Esophagus squamous epithelium (tissue), 4 donors: ENCODE data around the gene ADIPOQ.
A peak's percentile ranks its signal among the peaks of the same experiment; 100 is the strongest.

Source experiments
- POLR2A ChIP-seq, 4 donors: fragments of 450-650 bp; IDR thresholded peaks; one replicate each; pipeline ENCODE4 v1.6.1; 2017; ENCODE audit warnings: antibody characterized with exemption in 4 of 4, mild to moderate bottlenecking in 4 of 4, moderate library complexity in 3 of 4
- TF ChIP-seq, protein P1 (sequence below), 6 experiments: fragments of 450-650 bp in 4 of 6; fragments of 200-600 bp in 2 of 6; sonication (generic) in 2 of 6; IDR thresholded peaks; one replicate each; pipeline ENCODE4 v1.5.1; 2016 to 2019; ENCODE audit warnings: antibody characterized with exemption in 6 of 6, mild to moderate bottlenecking in 4 of 6, moderate library complexity in 4 of 6

DNA sequence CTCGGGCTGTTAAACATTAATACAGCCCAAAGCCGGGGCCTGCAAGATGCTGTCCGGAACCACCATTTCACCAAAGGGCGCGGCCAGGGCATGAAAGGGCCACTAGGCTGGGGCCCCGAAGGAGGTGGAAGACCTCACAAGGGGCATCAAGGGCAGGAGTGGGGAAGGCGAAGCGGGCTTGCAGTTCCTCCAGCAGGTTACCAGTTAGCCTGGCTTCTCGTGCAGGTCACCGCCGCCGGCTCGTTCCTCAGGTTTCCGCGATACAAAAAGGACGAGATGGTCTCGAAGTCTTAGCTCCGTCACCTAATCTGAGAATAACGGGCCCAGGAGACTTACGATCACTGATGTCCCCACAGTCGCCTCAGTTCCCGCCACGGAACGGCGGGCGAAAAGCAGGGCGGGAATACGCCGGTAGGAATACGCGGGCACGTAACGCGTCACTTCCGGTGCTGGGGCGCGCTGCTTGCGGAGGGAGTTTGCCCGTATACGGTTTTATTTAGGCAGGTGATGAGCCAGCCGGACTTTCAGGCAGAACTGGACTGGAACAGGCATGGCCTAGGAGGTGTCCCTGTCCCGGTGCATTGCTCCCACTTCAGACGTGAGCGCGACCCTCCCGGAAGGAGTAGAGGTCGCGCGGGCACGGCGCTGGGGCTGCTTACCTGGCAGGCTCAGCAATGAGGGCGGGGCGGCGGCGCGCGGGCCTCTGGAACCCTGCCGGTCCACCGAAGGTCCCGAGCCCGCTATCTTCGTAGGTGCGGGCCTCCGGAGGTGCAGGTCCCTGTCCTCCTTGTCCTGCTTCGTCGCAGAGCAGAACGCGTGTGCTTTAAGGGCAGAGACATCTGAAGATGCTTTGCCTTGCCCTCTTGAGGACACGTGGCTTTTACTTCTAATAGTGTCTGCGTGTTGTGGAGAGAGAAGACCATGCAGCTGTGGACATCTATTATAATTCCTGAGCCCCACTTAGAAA is 36.1 kb upstream of the ADIPOQ start, which contains the start of gene RFC4:
- TF ChIP-seq, protein P1, sequence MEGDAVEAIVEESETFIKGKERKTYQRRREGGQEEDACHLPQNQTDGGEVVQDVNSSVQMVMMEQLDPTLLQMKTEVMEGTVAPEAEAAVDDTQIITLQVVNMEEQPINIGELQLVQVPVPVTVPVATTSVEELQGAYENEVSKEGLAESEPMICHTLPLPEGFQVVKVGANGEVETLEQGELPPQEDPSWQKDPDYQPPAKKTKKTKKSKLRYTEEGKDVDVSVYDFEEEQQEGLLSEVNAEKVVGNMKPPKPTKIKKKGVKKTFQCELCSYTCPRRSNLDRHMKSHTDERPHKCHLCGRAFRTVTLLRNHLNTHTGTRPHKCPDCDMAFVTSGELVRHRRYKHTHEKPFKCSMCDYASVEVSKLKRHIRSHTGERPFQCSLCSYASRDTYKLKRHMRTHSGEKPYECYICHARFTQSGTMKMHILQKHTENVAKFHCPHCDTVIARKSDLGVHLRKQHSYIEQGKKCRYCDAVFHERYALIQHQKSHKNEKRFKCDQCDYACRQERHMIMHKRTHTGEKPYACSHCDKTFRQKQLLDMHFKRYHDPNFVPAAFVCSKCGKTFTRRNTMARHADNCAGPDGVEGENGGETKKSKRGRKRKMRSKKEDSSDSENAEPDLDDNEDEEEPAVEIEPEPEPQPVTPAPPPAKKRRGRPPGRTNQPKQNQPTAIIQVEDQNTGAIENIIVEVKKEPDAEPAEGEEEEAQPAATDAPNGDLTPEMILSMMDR (IDR thresholded peaks at IDR 0.05): no peak
- TF ChIP-seq POLR2A (IDR thresholded peaks at IDR 0.05): peak in 1 of 4 donors; percentile 57
